Gastroesophageal sphincter (tissue), 3 donors: ENCODE results near the gene TOMM20.

Experiments
- EP300 ChIP-seq: sonication (generic); formaldehyde crosslinking; IDR thresholded peaks from one replicate; pipeline ENCODE4 v1.6.1; 2017; ENCODE audit warnings: antibody characterized with exemption, mild to moderate bottlenecking
- POLR2A ChIP-seq, 2 donors: fragments of 450-650 bp; IDR thresholded peaks; one replicate each; pipeline ENCODE4 v1.6.1; 2017; ENCODE audit warnings: antibody characterized with exemption in 2 of 2, mild to moderate bottlenecking in 2 of 2, moderate library complexity in 1 of 2
- POLR2AphosphoS5 ChIP-seq: sonication (generic); formaldehyde crosslinking; IDR thresholded peaks from one replicate; pipeline ENCODE4 v1.6.1; 2017; ENCODE audit warnings: antibody characterized with exemption
- TF ChIP-seq, protein P1 (sequence below), 4 experiments: fragments of 200-600 bp in 2 of 4; fragments of 450-650 bp in 2 of 4; sonication (generic) in 1 of 4; IDR thresholded peaks; one replicate each; pipeline ENCODE4 v1.5.1; 2017 to 2019; ENCODE audit warnings: antibody characterized with exemption in 4 of 4, mild to moderate bottlenecking in 2 of 4, moderate library complexity in 2 of 4

DNA sequence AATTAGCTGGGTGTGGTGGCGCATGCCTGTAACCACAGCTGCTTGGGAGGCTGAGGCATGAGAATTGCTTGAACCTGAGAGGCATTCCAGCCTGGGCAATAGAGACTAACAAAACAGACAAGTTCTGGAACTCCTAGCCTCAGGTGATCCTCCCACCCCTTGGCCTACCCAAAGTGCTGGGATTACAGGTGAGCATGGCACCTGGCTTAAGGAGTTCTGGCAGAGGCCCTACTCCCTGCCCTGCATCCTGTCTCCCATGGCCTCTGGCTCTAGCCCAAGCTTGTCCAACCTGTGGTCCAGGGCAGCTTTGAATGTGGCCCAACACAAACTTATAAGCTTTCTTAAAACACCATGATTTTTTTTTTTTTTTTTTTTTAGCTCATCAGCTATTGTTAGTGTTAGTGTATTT lies 20.4 kb downstream of the TOMM20 start:
- TF ChIP-seq POLR2A (IDR thresholded peaks at IDR 0.05): no peak
- TF ChIP-seq, protein P1, sequence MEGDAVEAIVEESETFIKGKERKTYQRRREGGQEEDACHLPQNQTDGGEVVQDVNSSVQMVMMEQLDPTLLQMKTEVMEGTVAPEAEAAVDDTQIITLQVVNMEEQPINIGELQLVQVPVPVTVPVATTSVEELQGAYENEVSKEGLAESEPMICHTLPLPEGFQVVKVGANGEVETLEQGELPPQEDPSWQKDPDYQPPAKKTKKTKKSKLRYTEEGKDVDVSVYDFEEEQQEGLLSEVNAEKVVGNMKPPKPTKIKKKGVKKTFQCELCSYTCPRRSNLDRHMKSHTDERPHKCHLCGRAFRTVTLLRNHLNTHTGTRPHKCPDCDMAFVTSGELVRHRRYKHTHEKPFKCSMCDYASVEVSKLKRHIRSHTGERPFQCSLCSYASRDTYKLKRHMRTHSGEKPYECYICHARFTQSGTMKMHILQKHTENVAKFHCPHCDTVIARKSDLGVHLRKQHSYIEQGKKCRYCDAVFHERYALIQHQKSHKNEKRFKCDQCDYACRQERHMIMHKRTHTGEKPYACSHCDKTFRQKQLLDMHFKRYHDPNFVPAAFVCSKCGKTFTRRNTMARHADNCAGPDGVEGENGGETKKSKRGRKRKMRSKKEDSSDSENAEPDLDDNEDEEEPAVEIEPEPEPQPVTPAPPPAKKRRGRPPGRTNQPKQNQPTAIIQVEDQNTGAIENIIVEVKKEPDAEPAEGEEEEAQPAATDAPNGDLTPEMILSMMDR (IDR thresholded peaks at IDR 0.05): no peak
- TF ChIP-seq POLR2AphosphoS5: no peak
- no peak for TF ChIP-seq EP300
